Stomach (tissue), 9 donors: ENCODE results near the gene PITPNM3. TPM values are rescaled to one million over a fixed set of nuclear protein-coding genes. Genes with fewer than 3 reads are reported as not detected.

Experiments used
- DNase-seq, 2 donors: peaks; one replicate each; pipeline versions ENCODE4 v3.0.0 to v3.0.0-alpha.2; 2013 to 2019
- H3K27ac ChIP-seq, 5 donors: fragments of 200-600 bp in 4 of 5; sonication (generic) in 4 of 5; one replicate each; pipeline ENCODE4 v1.5.1; 2013 to 2019; ENCODE audit warnings: mild to moderate bottlenecking in 1 of 5, moderate library complexity in 1 of 5
- H3K27me3 ChIP-seq, 3 donors: fragments of 200-600 bp; sonication (generic); one replicate each; pipeline ENCODE4 v1.5.1; 2017 to 2019; ENCODE audit warnings: mixed run types in 1 of 3
- H3K36me3 ChIP-seq, 4 donors: fragments of 200-600 bp; sonication (generic); 1 replicate in 3 of 4; 2 replicates in 1 of 4; pipeline ENCODE4 v1.5.1; 2016 to 2019
- H3K4me1 ChIP-seq, 4 donors: fragments of 200-600 bp; sonication (generic); one replicate each; pipeline ENCODE4 v1.5.1; 2016 to 2019
- H3K4me3 ChIP-seq, 4 donors: fragments of 200-600 bp; sonication (generic) in 3 of 4; one replicate each; pipeline ENCODE4 v1.5.1; 2016 to 2019; ENCODE audit warnings: mild to moderate bottlenecking in 1 of 4
- H3K9me3 ChIP-seq, 4 donors: fragments of 200-600 bp; sonication (generic); one replicate each; pipeline ENCODE4 v1.5.1; 2016 to 2019
- CTCF ChIP-seq, 7 experiments: fragments of 450-650 bp in 4 of 7; fragments of 200-600 bp in 3 of 7; sonication (generic) in 3 of 7; IDR thresholded peaks; one replicate each; pipeline ENCODE4 v1.5.1; 2016 to 2019; ENCODE audit warnings: antibody characterized with exemption in 7 of 7, control low read depth in 2 of 7, mild to moderate bottlenecking in 1 of 7
- EP300 ChIP-seq: sonication (generic); formaldehyde crosslinking; IDR thresholded peaks from one replicate; pipeline ENCODE4 v1.6.1; 2017; ENCODE audit warnings: antibody characterized with exemption
- POLR2A ChIP-seq, 4 donors: fragments of 450-650 bp; IDR thresholded peaks; one replicate each; pipeline ENCODE4 v1.6.1; 2016; ENCODE audit warnings: antibody characterized with exemption in 4 of 4, control low read depth in 2 of 4, mild to moderate bottlenecking in 1 of 4, moderate library complexity in 1 of 4
- POLR2AphosphoS5 ChIP-seq, 3 donors: sonication (generic); formaldehyde crosslinking; IDR thresholded peaks; one replicate each; pipeline ENCODE4 v1.6.1; 2016; ENCODE audit warnings: antibody characterized with exemption in 3 of 3
- WGBS, 5 donors: extraction: QIAGEN DNeasy Blood & Tissue Kit in 3 of 5; methylation state at CpG; one replicate each; pipeline versions ENCODE4 v1.1.5 to v1.1.7; 2013 to 2018; 5-methylcytosine and 5-hydroxymethylcytosine counted together
- intact Hi-C: fragments of 100-400 bp; cut with DNase I; formaldehyde crosslinking; loops from one replicate; pipeline ENCODE4 v1.15.1; 2023; ENCODE audit warnings: low total_unique reads
- polyA plus RNA-seq, 3 donors: library from polyadenylated mRNA; stranded (reverse); fragments of 200-250 nt; gene quantifications; one replicate each; pipeline ENCODE4 v1.2.3, GENCODE V29; 2013
- total RNA-seq, 5 donors: library from RNA; depleted of rRNA; stranded (reverse); fragments of >200 nt; gene quantifications; one replicate each; pipeline versions ENCODE4 v1.1.0 to v1.2.3, GENCODE V29; 2014 to 2016
- donor health status: healthy with polysubstance abuse.
- donor health status: Bipolar disorder and iron deficiency.
- donor health status: healthy.

The PITPNM3 gene
- total and polyA plus RNA-seq, 8 donors, result 1.1 to 19.3 (median 5.8) TPM

- no peaks in the 10 kb centered on the region for H3K4me1 ChIP-seq
- no peaks in the 10 kb centered on the region for H3K27me3 ChIP-seq
- peaks cover 0 to 5% (median 0%) of the 10 kb centered on the region in 4 donors for H3K9me3 ChIP-seq
- intact Hi-C loops, result no loop called here
- peak overlapping the region in 1 of 5 donors; percentile 65 for H3K27ac ChIP-seq
- H3K4me3 ChIP-seq, result no peak overlapping the region
- DNase-seq, result no peak
- peaks cover 0 to 21% (median 7%) of the 10 kb centered on the region in 4 donors for H3K36me3 ChIP-seq
- 56 to 77% (median 68%) methylated on average over 2 to 3 of the region's 3 CpGs for WGBS, 5 donors
- TF ChIP-seq POLR2A (IDR thresholded peaks at IDR 0.05), result no peak
- no peak for TF ChIP-seq CTCF (IDR thresholded peaks at IDR 0.05)
- TF ChIP-seq EP300, result no peak
- TF ChIP-seq POLR2AphosphoS5 (IDR thresholded peaks at IDR 0.05), result no peak
Observed at GRCh38 chr17:6534846-6535514, 21.4 kb downstream of the PITPNM3 start.

- Histone ChIP-seq H3K9me3 (no peaks in the 10 kb centered on the region), H3K27ac (peak overlapping the region in 1 of 5 donors; percentile 55), H3K4me1 (no peaks in the 10 kb centered on the region), H3K36me3 (peaks cover 0 to 22% (median 6%) of the 10 kb centered on the region in 4 donors), H3K27me3 (no peaks in the 10 kb centered on the region), H3K4me3 (no peak overlapping the region)
- TF ChIP-seq POLR2AphosphoS5 (IDR thresholded peaks at IDR 0.05) (no peak), POLR2A (IDR thresholded peaks at IDR 0.05) (no peak), EP300 (no peak), CTCF (IDR thresholded peaks at IDR 0.05) (no peak)
- DNase-seq, result no peak
- WGBS, 5 donors, result 60 to 93% (median 69%) methylated on average over 5 of the region's 5 CpGs
- intact Hi-C loops, result no loop called here
Observed at GRCh38 chr17:6532441-6532885, 23.9 kb downstream of the PITPNM3 start.

GRCh38 chr17:6531575-6531974, 24.8 kb downstream of the PITPNM3 start:
- H3K9me3 ChIP-seq, result no peaks in the 10 kb centered on the region
- DNase-seq, result no peak
- H3K27me3 ChIP-seq, result no peaks in the 10 kb centered on the region
- peaks cover 0 to 13% (median under 1%) of the 10 kb centered on the region in 4 donors for H3K36me3 ChIP-seq
- no peak for TF ChIP-seq POLR2A (IDR thresholded peaks at IDR 0.05)
- TF ChIP-seq EP300, result no peak
- no peak for TF ChIP-seq POLR2AphosphoS5 (IDR thresholded peaks at IDR 0.05)
- TF ChIP-seq CTCF (IDR thresholded peaks at IDR 0.05), result no peak
- 77 to 95% (median 86%) methylated on average over 5 to 7 of the region's 7 CpGs for WGBS, 5 donors
- no peaks in the 10 kb centered on the region for H3K4me1 ChIP-seq
- H3K27ac ChIP-seq, result peak overlapping the region in 1 of 5 donors; percentile 48
- no peak overlapping the region for H3K4me3 ChIP-seq
- intact Hi-C loops, result no loop called here

- WGBS, 5 donors, result 81 to 90% (median 88%) methylated on average over 5 of the region's 5 CpGs
- Histone ChIP-seq H3K4me1 (no peaks in the 10 kb centered on the region), H3K4me3 (no peak overlapping the region), H3K27ac (peak overlapping the region in 1 of 5 donors; percentile 14), H3K27me3 (no peaks in the 10 kb centered on the region), H3K9me3 (no peaks in the 10 kb centered on the region), H3K36me3 (peaks cover 0 to 7% (median under 1%) of the 10 kb centered on the region in 4 donors)
- DNase-seq, result no peak
- intact Hi-C loops, result no loop called here
- TF ChIP-seq EP300 (no peak), CTCF (IDR thresholded peaks at IDR 0.05) (no peak), POLR2AphosphoS5 (IDR thresholded peaks at IDR 0.05) (no peak), POLR2A (IDR thresholded peaks at IDR 0.05) (no peak)
Observed at GRCh38 chr17:6530324-6530920, 25.9 kb downstream of the PITPNM3 start.
